Stimulated activated naive CD8-positive, alpha-beta T cell treated with anti-CD3 and anti-CD28 coated beads, Interleukin-15, Interleukin-2, amounts not matched to agents 100 U/mL and 50 U/mL, for 24 hours (primary cell): ENCODE measurements around the gene LRRC42.

ENCODE experiments used
- ATAC-seq: fragments of 150-1000 bp; cut with Tn5 transposase; one replicate; pipeline ENCODE4 v1.10.0; 2021
- DNase-seq: peaks from one replicate; pipeline ENCODE4 v3.0.0; 2021

LRRC42 gene

GRCh38 chr1:54004481-54005049, 58.4 kb downstream of the LRRC42 start:
- no peak for DNase-seq

GRCh38 chr1:54006508-54006907, 60.4 kb downstream of the LRRC42 start:
- no peak for DNase-seq
- ATAC-seq: no peak

More at GRCh38 chr1:54004481-54005049, 58.4 kb downstream of the LRRC42 start:
- ATAC-seq: no peak

- ATAC-seq (no peak), DNase-seq (no peak)
These were observed 61.5 kb downstream of the LRRC42 start for GRCh38 chr1:54007613-54008012.

- DNase-seq (no peak), ATAC-seq (no peak)
These were observed 62.7 kb downstream of the LRRC42 start for GRCh38 chr1:54008876-54009275.

- ATAC-seq (no peak), DNase-seq (no peak)
These were observed 63.3 kb downstream of the LRRC42 start for GRCh38 chr1:54009406-54009805.

- no peak for ATAC-seq
- no peak for DNase-seq
These were observed 64.4 kb downstream of the LRRC42 start for GRCh38 chr1:54010415-54011117.

- ATAC-seq: no peak
These were observed 65.3 kb downstream of the LRRC42 start for GRCh38 chr1:54011316-54012007.

GRCh38 chr1:54012008-54012325, 65.8 kb downstream of the LRRC42 start:
- DNase-seq (no peak), ATAC-seq (no peak)

More at GRCh38 chr1:54011316-54012007, 65.3 kb downstream of the LRRC42 start:
- no peak for DNase-seq

GRCh38 chr1:54012863-54013262, 66.7 kb downstream of the LRRC42 start:
- no peak for DNase-seq
- no peak for ATAC-seq

GRCh38 chr1:54013393-54014008, 67.4 kb downstream of the LRRC42 start:
- DNase-seq (no peak), ATAC-seq (no peak)

- DNase-seq: no peak
- no peak for ATAC-seq
These were observed 68.0 kb downstream of the LRRC42 start for GRCh38 chr1:54014009-54014629.

- DNase-seq: no peak
These were observed 70.5 kb downstream of the LRRC42 start for GRCh38 chr1:54016343-54017282.

More at GRCh38 chr1:54016343-54017282, 70.5 kb downstream of the LRRC42 start:
- no peak for ATAC-seq
